LNCaP clone FGC (cell line): ENCODE results near the gene RPL37A.

Experiments used
- DNase-seq: peaks from one replicate; pipeline ENCODE4 v3.0.0-alpha.2; 2011; ENCODE audit warnings: low read depth
- H3K4me3 ChIP-seq: 2 replicates; pipeline ENCODE4 v1.5.1; 2011; ENCODE audit warnings: mild to moderate bottlenecking, low read depth, low read length, control low read depth
- CTCF ChIP-seq: IDR thresholded peaks from 2 replicates; pipeline ENCODE4 v1.5.1; 2012; ENCODE audit warnings: mild to moderate bottlenecking; ENCODE audit not compliant: control insufficient read depth, insufficient read depth; ENCODE audit errors: extremely low read depth

The RPL37A gene

GRCh38 chr2:216537366-216537765 is 38.7 kb downstream of the RPL37A start:
- TF ChIP-seq CTCF = no peak
- no peak overlapping the region for H3K4me3 ChIP-seq
- DNase-seq = no peak

- no peak for TF ChIP-seq CTCF
- DNase-seq = no peak
- no peak overlapping the region for H3K4me3 ChIP-seq
Measured at GRCh38 chr2:216538538-216538937, 39.9 kb downstream of the RPL37A start.

GRCh38 chr2:216539120-216539519 is 40.5 kb downstream of the RPL37A start:
- DNase-seq = no peak
- H3K4me3 ChIP-seq = no peak overlapping the region
- no peak for TF ChIP-seq CTCF

GRCh38 chr2:216539791-216540241 is 41.2 kb downstream of the RPL37A start:
- DNase-seq = peak; percentile 50
- TF ChIP-seq CTCF = no peak
- H3K4me3 ChIP-seq = no peak overlapping the region

- no peak for DNase-seq
- no peak overlapping the region for H3K4me3 ChIP-seq
- no peak for TF ChIP-seq CTCF
Measured at GRCh38 chr2:216540920-216541319, 42.3 kb downstream of the RPL37A start.

GRCh38 chr2:216541505-216541904 is 42.9 kb downstream of the RPL37A start:
- no peak overlapping the region for H3K4me3 ChIP-seq
- no peak for TF ChIP-seq CTCF
- no peak for DNase-seq

GRCh38 chr2:216545359-216545758 is 46.7 kb downstream of the RPL37A start:
- TF ChIP-seq CTCF = no peak
- H3K4me3 ChIP-seq = no peak overlapping the region
- DNase-seq = no peak
